Measurements from ENCODE around the gene RTN1. TPM values are rescaled to one million over a fixed set of nuclear protein-coding genes. Genes with fewer than 3 reads are reported as not detected.

The RTN1 gene
- total and polyA plus RNA-seq, 2 of the 8 experiments (the other 6 are each of a cell fraction or from before 2014, with no cell fraction given) = 2.8 to 4.9 TPM

DNA sequence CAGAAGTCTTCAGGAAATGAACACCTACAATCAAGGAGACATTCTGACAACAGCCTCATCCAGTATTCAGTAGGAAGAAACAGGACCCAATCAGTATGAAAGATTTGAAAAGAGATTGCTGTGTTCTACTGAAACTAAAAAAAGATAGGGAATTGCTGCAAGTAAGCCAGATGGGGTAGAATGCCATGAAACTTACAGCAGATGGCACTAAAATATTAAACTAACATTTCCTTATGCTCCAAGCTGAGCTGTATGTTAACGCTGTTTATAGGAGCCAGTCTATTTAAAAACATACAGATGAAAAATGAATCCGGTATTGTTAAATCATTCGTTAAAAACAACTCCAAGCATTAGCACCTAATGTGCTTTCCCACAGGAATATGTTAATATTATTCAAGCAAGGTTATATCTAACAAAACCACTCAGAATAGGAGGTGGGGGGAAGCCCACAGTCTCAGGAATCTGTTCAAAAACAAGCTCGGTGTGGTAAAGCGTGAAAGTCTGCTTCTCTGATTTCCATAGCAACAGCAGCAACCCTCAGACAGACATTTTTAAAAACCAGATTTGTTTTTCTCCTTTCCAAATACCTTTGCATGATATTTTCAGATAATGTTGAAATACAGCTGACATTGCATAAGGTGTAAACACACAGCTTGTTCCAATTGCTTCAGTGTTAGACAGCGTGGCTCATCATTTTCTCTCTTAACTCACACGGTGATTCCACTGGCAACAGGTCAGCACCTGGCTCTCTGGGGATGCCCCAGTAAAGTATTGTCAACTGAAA is 162.6 kb downstream of the RTN1 start (continued):
- TF ChIP-seq CTBP2 (IDR thresholded peaks at IDR 0.05; ENCODE audit: borderline replicate concordance, insufficient read depth, insufficient read length, low read length) (no peak), GTF2F1 (IDR thresholded peaks at IDR 0.05; ENCODE audit: borderline replicate concordance, low read depth, low read length) (no peak), SP4 (IDR thresholded peaks at IDR 0.05; ENCODE audit: low read length) (no peak), RFX5 (IDR thresholded peaks at IDR 0.05; ENCODE audit: borderline replicate concordance, low read depth, low read length) (no peak), SP1 (IDR thresholded peaks at IDR 0.05; ENCODE audit: low read depth, low read length) (no peak), SIRT6 (IDR thresholded peaks at IDR 0.05; ENCODE audit: low read length) (no peak), POU5F1 (IDR thresholded peaks at IDR 0.05; ENCODE audit: low read depth, low read length) (no peak), TEAD4 (IDR thresholded peaks at IDR 0.05; ENCODE audit: low read depth, low read length) (no peak)

Measured in H1 (cell line).